GM12872 (cell line): ENCODE measurements around the gene SPEG.

Source experiments
- CTCF ChIP-seq: IDR thresholded peaks from 3 replicates; pipeline ENCODE4 v1.5.1; 2011; ENCODE audit warnings: low read depth, mild to moderate bottlenecking, low read length, moderate library complexity; ENCODE audit not compliant: insufficient read depth

The SPEG gene

GRCh38 chr2:219437690-219438206 is 3.1 kb downstream of the SPEG start:
- TF ChIP-seq CTCF, result no peak

GRCh38 chr2:219438453-219438852 is 3.8 kb downstream of the SPEG start:
- no peak for TF ChIP-seq CTCF

GRCh38 chr2:219439506-219439905 is 4.9 kb downstream of the SPEG start:
- TF ChIP-seq CTCF, result no peak

- TF ChIP-seq CTCF, result no peak
Measured at GRCh38 chr2:219440388-219441256, 6.0 kb downstream of the SPEG start.

- TF ChIP-seq CTCF, result no peak
Measured at GRCh38 chr2:219441451-219442255, 7.0 kb downstream of the SPEG start.

GRCh38 chr2:219442256-219443015 is 7.8 kb downstream of the SPEG start:
- TF ChIP-seq CTCF, result no peak
